Inferior parietal cortex (tissue), 1 donor: Measurements from ENCODE around the gene SAMM50.

ENCODE experiments used
- DNase-seq: peaks from one replicate; pipeline ENCODE4 v3.0.0-alpha.2; 2016; ENCODE audit errors: extremely low spot score

The SAMM50 gene

DNA sequence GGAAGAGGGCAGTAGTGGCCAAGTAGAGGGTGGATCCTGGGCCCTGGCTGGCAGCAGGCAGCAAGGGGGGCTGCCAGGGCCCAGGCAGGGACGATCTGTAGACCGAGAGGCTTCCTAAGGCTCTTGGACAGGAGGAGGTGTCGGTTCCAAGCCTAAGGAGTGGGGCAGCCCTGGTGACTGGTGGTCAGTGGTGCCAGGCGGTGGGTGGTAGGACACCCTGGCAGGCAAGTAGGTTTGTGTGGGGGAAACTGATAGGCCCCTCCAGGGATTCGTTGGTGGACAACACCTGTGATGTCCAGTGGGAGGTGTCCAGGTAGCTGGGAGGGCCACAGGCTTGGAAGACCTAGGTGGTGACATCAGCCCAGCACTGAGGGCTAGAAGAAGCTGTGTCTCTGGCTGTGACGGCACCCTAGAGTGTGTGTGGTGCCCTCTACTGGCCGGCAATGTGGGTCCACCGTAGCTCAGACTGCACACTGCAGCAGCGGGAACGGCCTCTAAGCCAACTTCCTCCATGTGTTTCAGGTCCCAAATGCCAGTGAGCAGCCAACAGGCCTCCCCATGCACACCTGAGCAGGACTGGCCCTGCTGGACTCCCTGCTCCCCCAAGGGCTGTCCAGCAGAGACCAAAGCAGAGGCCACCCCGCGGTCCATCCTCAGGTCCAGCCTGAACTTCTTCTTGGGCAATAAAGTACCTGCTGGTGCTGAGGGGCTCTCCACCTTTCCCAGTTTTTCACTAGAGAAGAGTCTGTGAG lies 9.4 kb upstream of the SAMM50 start:
- peak; percentile 56 for DNase-seq

GRCh38 chr22:43946384-43946667 lies 8.9 kb upstream of the SAMM50 start:
- no peak for DNase-seq

GRCh38 chr22:43948836-43949406 lies 6.3 kb upstream of the SAMM50 start:
- no peak for DNase-seq

DNA sequence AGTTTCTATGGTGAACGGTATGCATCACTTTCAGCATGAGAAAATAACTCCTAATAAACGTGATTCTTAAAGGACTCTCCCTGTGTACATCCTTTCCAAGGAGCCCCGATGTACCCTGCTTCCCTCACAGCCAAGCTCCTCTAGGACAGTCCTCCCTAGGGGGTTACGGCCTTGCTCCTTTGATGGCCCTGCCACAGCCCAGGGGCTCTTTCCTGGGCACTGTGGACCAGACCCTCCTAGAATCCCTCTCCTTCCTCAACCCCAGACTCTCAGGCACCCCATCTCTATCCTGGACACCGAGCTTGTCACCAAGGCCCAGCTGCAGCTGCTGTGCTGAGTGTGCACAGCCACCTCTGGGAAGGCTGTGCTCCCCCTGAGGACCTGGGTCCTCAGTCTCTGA lies 3.9 kb upstream of the SAMM50 start:
- no peak for DNase-seq

DNA sequence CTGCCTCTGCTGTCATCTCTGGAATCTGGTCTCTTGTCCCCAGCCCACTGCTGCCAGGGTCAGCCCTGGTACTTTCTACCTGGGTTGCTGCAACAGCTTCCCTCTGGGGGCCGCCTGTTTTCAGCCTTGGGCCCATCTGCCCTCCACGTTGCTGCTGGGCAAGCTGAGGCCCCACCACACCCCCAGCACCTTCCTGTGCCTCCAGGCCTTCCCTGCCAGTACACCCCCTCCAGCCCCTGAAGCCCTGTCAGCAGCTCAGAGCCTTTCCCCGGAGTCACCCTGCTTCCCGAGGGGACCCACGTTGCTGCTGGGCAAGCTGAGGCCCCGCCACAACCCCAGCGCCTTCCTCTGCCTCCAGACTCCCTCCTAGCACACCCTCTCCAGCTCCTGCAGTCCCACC lies 3.3 kb upstream of the SAMM50 start:
- no peak for DNase-seq

DNA sequence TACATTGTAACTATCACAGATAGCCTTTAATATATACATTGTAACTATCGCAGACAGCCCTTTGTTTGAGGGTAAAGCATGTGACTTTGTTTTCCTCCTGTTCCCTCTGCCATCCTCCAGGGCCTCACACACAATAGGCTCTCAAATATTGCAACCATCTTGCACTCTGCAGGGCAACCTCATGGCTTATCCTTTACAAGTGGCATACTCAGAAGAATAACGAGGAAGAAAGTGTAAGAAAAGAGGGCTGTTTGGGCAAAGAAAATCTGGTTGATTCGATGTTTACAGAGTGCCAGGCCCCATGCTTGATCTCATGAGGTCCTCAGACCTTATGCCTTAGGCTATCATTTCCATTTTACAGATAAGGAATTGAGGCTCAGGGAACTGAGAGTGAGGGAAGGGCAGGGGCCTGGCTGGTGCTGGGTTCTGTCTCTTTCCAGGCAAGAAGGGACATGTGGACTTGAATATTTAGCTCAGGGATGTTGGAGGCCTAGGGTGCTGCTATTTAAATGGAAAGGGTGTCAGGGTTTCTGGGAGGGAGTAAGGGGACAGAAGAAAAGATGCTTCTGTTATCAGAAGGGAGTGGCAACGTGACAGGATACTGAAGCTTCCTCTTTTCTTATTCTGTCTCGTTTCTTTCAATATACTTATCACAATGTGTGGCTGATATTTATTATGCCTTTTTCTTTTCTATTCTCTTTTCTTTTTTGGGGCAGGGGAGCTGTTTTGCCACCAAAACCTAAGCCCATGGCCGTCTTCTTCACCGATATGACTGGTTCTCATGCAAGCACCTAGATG lies 1.1 kb upstream of the SAMM50 start:
- DNase-seq: no peak

GRCh38 chr22:43955883-43956782 lies 891 bp downstream of the SAMM50 start:
- no peak for DNase-seq

DNA sequence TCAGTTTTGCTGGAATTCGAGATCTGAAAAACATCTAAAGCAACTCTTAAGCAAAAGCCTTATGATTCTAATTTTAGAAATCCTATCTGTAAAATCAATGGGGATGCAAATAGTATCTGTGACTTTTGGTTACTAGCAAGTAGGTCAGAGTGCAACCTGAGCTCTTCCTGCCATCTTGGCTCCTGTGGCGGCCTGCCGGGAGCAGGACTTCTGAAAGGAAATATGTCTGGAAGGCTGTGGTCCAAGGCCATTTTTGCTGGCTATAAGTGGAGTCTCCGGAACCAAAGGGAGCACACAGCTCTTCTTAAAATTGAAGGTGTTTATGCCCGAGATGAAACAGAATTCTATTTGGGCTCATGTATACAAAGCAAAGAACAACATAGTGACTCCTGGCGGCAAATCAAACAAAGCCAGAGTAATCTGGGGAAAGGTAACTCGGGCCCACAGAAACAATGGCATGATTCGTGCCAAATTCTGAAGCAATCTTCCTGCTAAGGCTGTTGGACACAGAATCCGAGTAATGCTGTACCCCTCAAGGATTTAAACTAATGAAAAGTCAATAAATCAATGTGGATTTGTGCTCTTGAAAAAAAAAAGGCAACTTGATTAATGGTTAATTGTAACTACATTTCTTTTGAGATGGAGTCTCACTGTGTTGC lies 1.7 kb downstream of the SAMM50 start:
- no peak for DNase-seq

DNA sequence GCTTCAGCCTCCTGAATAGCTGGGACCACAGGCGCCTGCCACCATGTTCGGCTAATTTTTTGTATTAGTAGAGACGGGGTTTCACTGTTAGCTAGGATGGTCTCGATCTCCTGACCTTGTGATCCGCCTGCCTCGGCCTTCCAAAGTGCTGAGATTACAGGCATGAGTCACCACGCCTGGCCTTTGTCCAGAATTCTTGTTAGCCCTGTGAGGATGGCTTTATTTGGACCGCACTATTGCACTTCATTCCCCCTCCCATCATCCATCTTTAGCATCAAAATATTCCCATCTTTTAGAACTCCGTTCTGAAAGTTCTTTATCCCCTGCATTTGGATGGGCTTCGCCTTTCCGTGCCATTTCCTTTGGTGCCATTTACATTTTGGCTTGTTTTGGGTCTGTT lies 2.6 kb downstream of the SAMM50 start:
- no peak for DNase-seq

GRCh38 chr22:43964314-43964857 lies 9.1 kb downstream of the SAMM50 start:
- no peak for DNase-seq

DNA sequence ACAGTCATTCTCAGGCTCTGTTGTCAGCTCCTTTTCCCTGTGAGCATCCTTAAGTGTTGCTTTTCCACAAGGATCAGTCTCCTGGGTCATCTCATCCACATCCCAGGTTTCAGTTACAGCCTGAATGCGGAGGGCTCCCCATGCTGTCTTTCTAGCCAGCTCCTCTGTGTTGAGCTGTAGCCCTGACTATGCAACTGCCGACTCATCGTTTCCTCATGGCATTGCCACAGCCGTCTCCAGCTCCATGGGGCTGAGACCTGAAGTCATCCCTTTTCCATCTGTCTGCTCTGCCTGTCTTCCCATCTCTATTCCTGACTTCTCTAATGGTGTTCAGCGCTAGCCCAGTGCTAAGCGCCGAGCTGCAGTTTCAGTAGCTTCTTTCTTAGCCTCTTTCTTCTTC lies 11.8 kb downstream of the SAMM50 start:
- no peak for DNase-seq

DNA sequence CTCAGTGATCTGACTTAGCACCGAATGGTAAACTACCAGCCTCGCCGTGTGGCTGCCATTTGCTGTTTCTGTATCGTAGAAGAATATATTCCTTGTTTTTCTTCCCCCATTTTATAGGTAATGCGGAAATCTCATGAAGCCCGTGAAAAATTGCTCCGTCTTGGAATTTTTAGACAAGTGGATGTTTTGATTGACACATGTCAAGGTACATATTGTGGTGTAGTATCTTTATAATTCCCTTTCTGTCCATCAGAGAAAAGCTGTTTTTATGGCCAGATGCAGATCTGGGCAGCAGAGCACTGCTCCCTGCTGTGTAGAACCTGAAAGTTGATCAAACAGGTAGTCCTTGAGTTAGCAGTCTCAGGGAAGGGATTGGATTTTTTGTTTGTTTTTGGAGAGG lies 13.4 kb downstream of the SAMM50 start:
- no peak for DNase-seq

GRCh38 chr22:43969021-43969878 lies 14.0 kb downstream of the SAMM50 start:
- DNase-seq: no peak

GRCh38 chr22:43969989-43970755 lies 14.9 kb downstream of the SAMM50 start:
- DNase-seq: no peak

GRCh38 chr22:43971112-43971511 lies 15.9 kb downstream of the SAMM50 start:
- DNase-seq: no peak

DNA sequence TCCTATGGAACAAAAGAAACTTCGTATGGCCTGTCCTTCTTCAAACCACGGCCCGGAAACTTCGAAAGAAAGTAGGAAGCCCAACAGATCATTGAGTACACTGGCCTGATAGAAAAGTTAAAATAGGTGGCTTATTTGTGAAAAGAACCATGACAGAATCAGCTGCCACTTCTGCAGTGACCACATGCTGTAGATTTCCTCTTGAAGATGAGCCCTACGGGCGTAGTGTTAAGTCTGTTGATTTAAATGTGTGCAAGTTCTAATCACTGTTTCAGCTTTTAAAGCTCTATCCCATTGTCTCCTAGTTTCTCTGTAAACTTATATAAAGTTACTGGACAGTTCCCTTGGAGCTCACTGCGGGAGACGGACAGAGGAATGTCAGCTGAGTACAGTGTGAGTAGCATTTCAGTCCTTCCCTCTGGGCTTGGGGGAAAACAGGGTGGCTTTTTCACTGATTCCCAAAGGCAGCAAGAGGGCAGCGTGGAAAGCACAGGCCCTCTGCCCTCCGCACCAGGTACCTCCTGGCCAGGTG lies 17.8 kb downstream of the SAMM50 start:
- DNase-seq: no peak

- no peak for DNase-seq
Observed at GRCh38 chr22:43974028-43974545, 18.8 kb downstream of the SAMM50 start.

DNA sequence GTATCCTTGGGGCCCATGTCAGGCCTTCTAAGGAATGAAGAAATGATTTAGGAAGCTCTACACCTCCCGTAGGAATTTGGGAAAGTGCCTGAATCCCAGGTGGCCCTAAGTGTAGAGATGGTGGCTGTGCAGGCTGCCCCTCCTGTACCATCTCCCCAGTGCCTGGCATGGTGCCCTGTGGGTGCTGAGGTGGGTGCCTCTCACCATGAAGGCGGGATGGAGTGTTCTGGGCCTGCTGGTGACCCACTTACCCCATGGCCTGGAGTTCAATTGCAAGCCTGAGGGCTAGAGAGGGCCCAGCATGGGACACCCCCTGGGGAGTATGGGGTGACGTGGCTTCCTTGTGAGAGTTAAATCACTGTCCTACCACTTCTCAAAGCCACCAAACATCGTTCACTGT lies 19.8 kb downstream of the SAMM50 start:
- no peak for DNase-seq
